Activated CD4-positive, alpha-beta T cell treated with anti-CD3 and anti-CD28 coated beads for 48 hours (primary cell): ENCODE measurements around the gene NCAM2.
"Not testable (repeated sequence)": the region's sequence is repeated elsewhere in the genome, so short reads cannot be mapped to it uniquely, and the experiment has no call there.

Experiments
- DNase-seq: peaks from one replicate; pipeline ENCODE4 v3.0.0-alpha.2; 2020

The NCAM2 gene

GRCh38 chr21:21345872-21346271 is 347.7 kb downstream of the NCAM2 start:
- DNase-seq = no peak

- no peak for DNase-seq
These were observed 368.1 kb downstream of the NCAM2 start for GRCh38 chr21:21366277-21366676.

- DNase-seq = no peak
These were observed 369.4 kb downstream of the NCAM2 start for GRCh38 chr21:21367583-21367982.

GRCh38 chr21:21373969-21374368 is 375.8 kb downstream of the NCAM2 start:
- no peak for DNase-seq

- no peak for DNase-seq
These were observed 384.9 kb downstream of the NCAM2 start for GRCh38 chr21:21383126-21383525.

GRCh38 chr21:21384977-21385376 is 386.8 kb downstream of the NCAM2 start:
- DNase-seq = no peak

- no peak for DNase-seq
These were observed 387.2 kb downstream of the NCAM2 start for GRCh38 chr21:21385404-21385803.

GRCh38 chr21:21387916-21388315 is 389.7 kb downstream of the NCAM2 start:
- no peak for DNase-seq

- DNase-seq = no peak
These were observed 395.9 kb downstream of the NCAM2 start for GRCh38 chr21:21394064-21394463.

GRCh38 chr21:21396424-21396823 is 398.2 kb downstream of the NCAM2 start:
- DNase-seq = no peak

GRCh38 chr21:21397464-21397863 is 399.3 kb downstream of the NCAM2 start:
- DNase-seq = no peak

GRCh38 chr21:21401444-21401843 is 403.2 kb downstream of the NCAM2 start:
- no peak for DNase-seq

- not testable (repeated sequence) for DNase-seq
These were observed 404.0 kb downstream of the NCAM2 start for GRCh38 chr21:21402187-21402586.

GRCh38 chr21:21404261-21404660 is 406.1 kb downstream of the NCAM2 start:
- not testable (repeated sequence) for DNase-seq

GRCh38 chr21:21406921-21407320 is 408.7 kb downstream of the NCAM2 start:
- DNase-seq = no peak

GRCh38 chr21:21412096-21412495 is 413.9 kb downstream of the NCAM2 start:
- no peak for DNase-seq

GRCh38 chr21:21415741-21416140 is 417.5 kb downstream of the NCAM2 start:
- no peak for DNase-seq

GRCh38 chr21:21434944-21435343 is 436.7 kb downstream of the NCAM2 start:
- no peak for DNase-seq

- no peak for DNase-seq
These were observed 437.9 kb downstream of the NCAM2 start for GRCh38 chr21:21436012-21436534.

GRCh38 chr21:21439761-21440160 is 441.6 kb downstream of the NCAM2 start:
- DNase-seq = no peak

GRCh38 chr21:21457077-21457476 is 458.9 kb downstream of the NCAM2 start:
- no peak for DNase-seq

- DNase-seq = no peak
These were observed 460.0 kb downstream of the NCAM2 start for GRCh38 chr21:21458124-21458631.

- DNase-seq = no peak
These were observed 462.8 kb downstream of the NCAM2 start for GRCh38 chr21:21460979-21461378.

- DNase-seq = no peak
These were observed 465.2 kb downstream of the NCAM2 start for GRCh38 chr21:21463456-21463855.

GRCh38 chr21:21464684-21465083 is 466.5 kb downstream of the NCAM2 start:
- DNase-seq = no peak
